ENCODE data around the gene ZNF337.
"Not testable (repeated sequence)": the region's sequence is repeated elsewhere in the genome, so short reads cannot be mapped to it uniquely, and the experiment has no call there.

Gene ZNF337

DNA sequence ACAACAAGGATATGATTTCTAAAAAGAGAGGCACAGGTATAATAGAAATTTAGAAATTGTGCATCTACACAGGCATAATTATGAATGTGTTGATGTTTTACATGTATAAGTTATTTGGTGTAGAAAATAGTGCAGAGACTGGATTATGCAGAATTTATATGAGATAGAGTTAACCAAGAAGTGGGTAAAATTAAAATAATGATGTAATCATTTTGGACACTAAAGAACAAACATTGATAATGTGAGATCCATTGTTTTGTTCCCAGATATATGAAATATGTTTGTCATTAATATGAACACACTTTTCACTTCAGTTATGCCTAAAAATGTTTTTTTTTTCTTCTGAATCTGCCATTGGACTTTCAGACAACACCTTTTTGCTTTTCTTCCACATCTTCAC is 37.2 kb upstream of the ZNF337 start:
- H3K27ac ChIP-seq, result no peak overlapping the region
- TF ChIP-seq ZFX (IDR thresholded peaks at IDR 0.05), result no peak
- TF ChIP-seq, protein P1, sequence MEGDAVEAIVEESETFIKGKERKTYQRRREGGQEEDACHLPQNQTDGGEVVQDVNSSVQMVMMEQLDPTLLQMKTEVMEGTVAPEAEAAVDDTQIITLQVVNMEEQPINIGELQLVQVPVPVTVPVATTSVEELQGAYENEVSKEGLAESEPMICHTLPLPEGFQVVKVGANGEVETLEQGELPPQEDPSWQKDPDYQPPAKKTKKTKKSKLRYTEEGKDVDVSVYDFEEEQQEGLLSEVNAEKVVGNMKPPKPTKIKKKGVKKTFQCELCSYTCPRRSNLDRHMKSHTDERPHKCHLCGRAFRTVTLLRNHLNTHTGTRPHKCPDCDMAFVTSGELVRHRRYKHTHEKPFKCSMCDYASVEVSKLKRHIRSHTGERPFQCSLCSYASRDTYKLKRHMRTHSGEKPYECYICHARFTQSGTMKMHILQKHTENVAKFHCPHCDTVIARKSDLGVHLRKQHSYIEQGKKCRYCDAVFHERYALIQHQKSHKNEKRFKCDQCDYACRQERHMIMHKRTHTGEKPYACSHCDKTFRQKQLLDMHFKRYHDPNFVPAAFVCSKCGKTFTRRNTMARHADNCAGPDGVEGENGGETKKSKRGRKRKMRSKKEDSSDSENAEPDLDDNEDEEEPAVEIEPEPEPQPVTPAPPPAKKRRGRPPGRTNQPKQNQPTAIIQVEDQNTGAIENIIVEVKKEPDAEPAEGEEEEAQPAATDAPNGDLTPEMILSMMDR (conservative IDR thresholded peaks at IDR 0.05), result no peak

DNA sequence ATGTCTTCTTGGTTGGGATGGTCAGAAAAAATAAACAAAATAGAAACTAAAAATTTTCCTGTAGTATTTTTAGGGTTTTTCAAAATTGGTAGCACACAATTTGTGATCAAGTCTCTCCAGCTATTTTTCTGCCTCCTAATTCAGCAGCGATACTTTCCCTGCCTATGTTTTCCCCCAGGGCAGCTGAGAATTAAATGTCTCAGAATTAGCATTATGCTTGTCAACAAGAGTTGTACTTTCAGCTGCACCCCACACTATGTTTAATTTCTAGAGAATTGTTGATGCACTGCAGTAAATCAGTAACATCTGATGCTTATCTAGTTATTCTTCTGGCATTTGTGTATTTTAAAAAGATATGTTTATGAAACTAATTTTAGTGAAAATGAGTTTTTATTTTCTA is 34.2 kb upstream of the ZNF337 start:
- H3K27ac ChIP-seq, result no peak overlapping the region
- TF ChIP-seq ZFX (IDR thresholded peaks at IDR 0.05), result no peak
- TF ChIP-seq, protein P1 (conservative IDR thresholded peaks at IDR 0.05), result no peak

DNA sequence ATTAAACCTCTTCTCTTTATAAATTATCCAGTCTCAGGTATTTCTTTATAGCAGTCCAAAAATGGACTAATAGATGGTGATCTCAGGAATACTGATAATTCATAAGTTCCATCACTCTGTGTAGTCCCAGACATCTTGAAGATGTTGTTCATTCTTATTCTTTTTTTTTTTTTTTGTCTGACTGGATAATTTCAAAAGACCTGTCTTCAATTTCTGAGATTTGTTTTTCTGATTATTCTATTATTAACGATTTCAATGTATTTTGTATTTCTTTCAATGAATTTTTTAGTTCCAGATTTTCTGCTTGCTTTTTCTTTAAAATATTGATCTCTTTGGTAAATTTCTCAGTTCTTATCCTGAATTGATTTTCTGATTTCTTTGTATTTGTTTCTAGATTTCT is 29.7 kb upstream of the ZNF337 start:
- TF ChIP-seq ZFX (IDR thresholded peaks at IDR 0.05), result no peak
- TF ChIP-seq, protein P1 (conservative IDR thresholded peaks at IDR 0.05), result no peak

DNA sequence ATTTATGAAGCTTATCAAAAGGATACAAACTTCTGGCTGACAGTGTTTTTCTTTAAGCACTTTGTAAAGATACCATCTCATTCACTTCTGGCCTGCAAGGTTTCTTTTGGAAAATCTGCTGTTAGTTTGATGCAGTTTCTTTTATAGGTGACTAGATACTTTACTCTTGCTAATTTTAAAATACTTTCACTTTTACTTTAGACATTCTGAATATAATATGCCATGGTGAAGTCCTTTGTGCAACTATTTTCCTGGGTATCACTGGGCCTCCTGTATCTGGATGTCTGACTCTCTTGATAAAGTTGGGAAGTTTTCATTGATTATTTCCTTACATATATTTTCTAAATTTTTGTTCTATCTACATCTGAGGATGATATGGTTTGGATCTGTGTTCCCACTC is 29.0 kb upstream of the ZNF337 start:
- H3K27ac ChIP-seq, result no peak overlapping the region
- TF ChIP-seq, protein P1 (conservative IDR thresholded peaks at IDR 0.05), result no peak
- no peak for TF ChIP-seq ZFX (IDR thresholded peaks at IDR 0.05)

More for the DNA sequence above, 29.7 kb upstream of the ZNF337 start:
- H3K27ac ChIP-seq, result no peak overlapping the region

DNA sequence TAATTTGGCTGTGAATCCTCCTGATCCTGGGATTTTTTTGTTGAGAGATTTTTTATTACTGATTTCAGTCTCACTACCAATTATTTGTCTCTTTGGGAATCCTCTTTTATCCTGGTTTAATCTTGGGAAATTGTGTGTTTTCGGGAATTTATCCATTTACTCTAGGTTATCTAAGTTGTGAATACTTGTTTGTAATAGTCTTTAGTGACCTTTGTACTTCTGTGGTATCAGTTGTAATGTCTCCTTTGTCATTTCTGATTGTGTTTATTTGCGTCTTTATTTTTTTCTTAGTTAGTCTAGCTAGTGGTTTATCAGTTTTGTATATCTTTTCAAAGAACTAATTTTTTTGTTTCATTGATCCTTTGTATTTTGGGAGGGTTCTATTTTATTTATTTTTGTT is 27.3 kb upstream of the ZNF337 start:
- no peak for TF ChIP-seq ZFX (IDR thresholded peaks at IDR 0.05)

DNA sequence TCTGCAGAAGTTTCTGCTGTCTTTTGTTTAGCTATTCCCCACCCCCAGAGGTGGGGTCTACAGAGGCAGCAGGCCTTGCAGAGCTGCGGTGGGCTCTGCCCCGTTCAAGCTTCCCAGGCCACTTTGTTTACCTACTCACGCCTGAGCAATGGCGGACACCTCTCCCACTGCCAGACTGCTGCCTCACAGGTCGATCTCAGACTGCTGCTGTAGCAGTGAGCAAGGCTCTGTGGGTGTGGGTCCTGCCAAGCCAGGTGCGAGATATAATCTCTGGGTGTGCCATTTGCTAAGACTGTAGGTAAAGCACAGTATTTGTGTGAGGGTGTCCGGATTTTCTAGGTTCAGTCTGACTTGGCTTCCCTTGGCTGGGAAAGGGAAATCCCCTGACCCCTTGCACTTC is 23.6 kb upstream of the ZNF337 start:
- TF ChIP-seq, protein P1 (conservative IDR thresholded peaks at IDR 0.05), result no peak
- TF ChIP-seq ZFX (IDR thresholded peaks at IDR 0.05), result no peak

More for the DNA sequence above, 27.3 kb upstream of the ZNF337 start:
- no peak overlapping the region for H3K27ac ChIP-seq

DNA sequence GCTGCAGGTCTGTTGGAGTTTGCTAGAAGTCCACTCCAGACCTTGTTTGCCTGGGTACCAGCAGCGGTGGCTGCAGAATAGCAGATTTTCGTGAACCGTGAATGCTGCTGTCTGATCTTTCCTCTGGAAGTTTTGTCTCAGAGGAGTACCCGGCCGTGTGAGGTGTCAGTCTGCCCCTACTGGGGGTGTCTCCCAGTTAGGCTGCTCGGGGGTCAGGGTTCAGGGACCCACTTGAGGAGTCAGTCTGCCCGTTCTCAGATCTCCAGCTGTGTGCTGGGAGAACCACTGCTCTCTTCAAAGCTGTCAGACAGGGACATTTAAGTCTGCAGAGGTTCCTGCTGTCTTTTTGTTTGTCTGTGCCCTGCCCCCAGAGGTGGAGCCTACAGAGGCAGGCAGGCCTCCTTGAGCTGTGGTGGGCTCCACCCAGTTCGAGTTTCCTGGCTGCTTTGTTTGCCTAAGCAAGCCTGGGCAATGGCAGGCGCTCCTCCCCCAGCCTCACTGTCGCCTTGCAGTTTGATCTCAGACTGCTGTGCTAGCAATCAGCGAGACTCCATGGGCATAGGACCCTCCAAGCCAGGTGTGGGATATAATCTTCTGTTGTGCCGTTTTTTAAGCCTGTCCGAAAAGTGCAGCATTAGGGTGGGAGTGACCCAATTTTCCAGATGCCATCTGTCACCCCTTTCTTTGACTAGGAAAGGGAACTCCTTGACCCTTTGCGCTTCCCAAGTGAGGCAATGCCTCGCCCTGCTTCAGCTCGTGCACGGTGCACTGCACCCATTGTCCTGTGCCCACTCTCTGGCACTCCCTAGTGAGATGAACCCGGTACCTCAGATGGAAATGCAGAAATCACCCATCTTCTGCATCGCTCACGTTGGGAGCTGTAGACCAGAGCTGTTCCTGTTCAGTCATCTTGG is 22.5 kb upstream of the ZNF337 start:
- not testable (repeated sequence) for H3K27ac ChIP-seq

More for the DNA sequence above, 23.6 kb upstream of the ZNF337 start:
- no peak overlapping the region for H3K27ac ChIP-seq

DNA sequence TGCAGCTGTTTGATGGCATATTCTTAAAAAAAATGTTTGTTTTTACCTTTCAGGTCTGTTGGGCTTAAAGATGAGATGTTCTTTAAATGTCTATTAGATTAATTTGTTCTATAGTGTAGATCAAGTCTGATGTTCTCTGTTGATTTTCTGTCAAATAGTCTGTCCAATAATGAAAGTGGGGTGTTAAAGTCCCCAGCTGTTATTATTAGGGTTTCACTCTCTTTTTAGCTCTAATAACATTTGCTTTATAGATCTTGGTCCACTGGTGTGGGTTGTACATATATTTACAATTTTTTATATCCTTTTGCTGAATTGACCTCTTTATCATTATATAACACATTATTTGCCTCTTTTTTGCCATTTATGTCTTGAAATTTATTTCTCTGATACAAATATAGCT is 11.0 kb upstream of the ZNF337 start:
- TF ChIP-seq ZFX (IDR thresholded peaks at IDR 0.05), result no peak
- TF ChIP-seq, protein P1 (conservative IDR thresholded peaks at IDR 0.05), result no peak
- no peak overlapping the region for H3K27ac ChIP-seq
